Fibroblast of gingiva (primary cell): ENCODE measurements around the gene DAAM2.

ENCODE experiments used
- DNase-seq: peaks from one replicate; pipeline ENCODE4 v3.0.0-alpha.2; 2011; ENCODE audit warnings: low read depth

DAAM2 gene

GRCh38 chr6:39931607-39932006, 139.4 kb downstream of the DAAM2 start:
- no peak for DNase-seq

- DNase-seq = no peak
Measured at GRCh38 chr6:39932386-39932910, 140.3 kb downstream of the DAAM2 start.

- no peak for DNase-seq
Measured at GRCh38 chr6:39933669-39934130, 141.5 kb downstream of the DAAM2 start.

- DNase-seq = peak; percentile 80
Measured at GRCh38 chr6:39934131-39934757, 142.1 kb downstream of the DAAM2 start, which contains the start of gene MOCS1. MOCS1 (minus strand) TSS chr6:39934462; CDS start chr6:39934417, 45 bp downstream.

- no peak for DNase-seq
Measured at GRCh38 chr6:39935241-39935640, 143.1 kb downstream of the DAAM2 start.

GRCh38 chr6:39936857-39937256, 144.7 kb downstream of the DAAM2 start:
- no peak for DNase-seq

- no peak for DNase-seq
Measured at GRCh38 chr6:39937686-39938333, 145.6 kb downstream of the DAAM2 start.

GRCh38 chr6:39938773-39939654, 146.8 kb downstream of the DAAM2 start:
- DNase-seq = no peak

- no peak for DNase-seq
Measured at GRCh38 chr6:39941138-39941537, 149.0 kb downstream of the DAAM2 start.

- no peak for DNase-seq
Measured at GRCh38 chr6:39941820-39942219, 149.6 kb downstream of the DAAM2 start.

GRCh38 chr6:39942903-39943580, 150.9 kb downstream of the DAAM2 start:
- DNase-seq = no peak

GRCh38 chr6:39945626-39946025, 153.4 kb downstream of the DAAM2 start:
- DNase-seq = no peak

GRCh38 chr6:39947611-39948068, 155.5 kb downstream of the DAAM2 start:
- DNase-seq = no peak

- no peak for DNase-seq
Measured at GRCh38 chr6:39948199-39948791, 156.1 kb downstream of the DAAM2 start.

- no peak for DNase-seq
Measured at GRCh38 chr6:39950125-39950720, 158.0 kb downstream of the DAAM2 start.

- DNase-seq = no peak
Measured at GRCh38 chr6:39951191-39951590, 159.0 kb downstream of the DAAM2 start.

- DNase-seq = no peak
Measured at GRCh38 chr6:39951716-39952115, 159.5 kb downstream of the DAAM2 start.

GRCh38 chr6:39952167-39952566, 160.0 kb downstream of the DAAM2 start:
- peak; percentile 56 for DNase-seq

GRCh38 chr6:39953076-39953618, 161.0 kb downstream of the DAAM2 start:
- DNase-seq = no peak
